HG03469 (cell line): ENCODE data around the gene HOXA2.

Experiments
- ATAC-seq: cut with Tn5 transposase; IDR thresholded peaks from one replicate; pipeline ENCODE4 v1.9.1; 2021; ENCODE audit warnings: mild to moderate bottlenecking, moderate library complexity, moderate number of reproducible peaks; ENCODE audit not compliant: unreplicated experiment

HOXA2 gene

DNA sequence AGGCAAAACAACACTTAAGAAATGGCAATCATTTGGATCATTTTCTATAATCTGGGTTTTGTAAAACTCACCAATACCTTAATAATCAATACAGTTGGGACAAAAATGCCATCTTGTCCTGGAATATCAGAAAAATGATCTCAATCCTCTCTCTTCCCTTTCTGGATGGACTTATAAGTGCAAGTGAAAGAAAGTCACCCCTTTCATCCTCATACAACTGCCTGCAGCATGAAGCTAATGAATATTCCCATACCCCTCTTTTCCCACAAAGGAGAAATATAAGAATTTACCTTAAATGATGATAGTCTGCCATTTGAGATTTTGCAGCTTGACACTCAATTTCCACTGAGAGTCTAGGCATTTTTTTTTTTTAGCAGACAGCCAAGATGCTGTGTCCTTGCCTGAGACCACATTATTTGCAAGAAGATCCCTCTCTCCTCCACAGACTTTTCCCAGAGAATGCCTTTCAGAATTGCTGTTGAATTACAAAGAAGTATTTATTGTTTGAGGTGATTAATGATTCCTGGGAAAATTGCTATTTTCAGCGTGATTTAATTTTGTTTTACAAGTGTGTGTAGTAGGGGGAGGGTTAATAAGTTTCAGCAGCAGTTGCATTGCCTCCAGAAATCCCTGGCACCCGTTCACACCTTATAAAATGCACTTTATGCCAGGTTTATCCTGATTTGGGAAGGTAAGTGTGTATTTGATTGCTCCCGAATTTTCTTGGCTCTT is 24.3 kb upstream of the HOXA2 start:
- no peak for ATAC-seq

GRCh38 chr7:27125986-27126394 is 23.5 kb upstream of the HOXA2 start:
- ATAC-seq, result no peak

DNA sequence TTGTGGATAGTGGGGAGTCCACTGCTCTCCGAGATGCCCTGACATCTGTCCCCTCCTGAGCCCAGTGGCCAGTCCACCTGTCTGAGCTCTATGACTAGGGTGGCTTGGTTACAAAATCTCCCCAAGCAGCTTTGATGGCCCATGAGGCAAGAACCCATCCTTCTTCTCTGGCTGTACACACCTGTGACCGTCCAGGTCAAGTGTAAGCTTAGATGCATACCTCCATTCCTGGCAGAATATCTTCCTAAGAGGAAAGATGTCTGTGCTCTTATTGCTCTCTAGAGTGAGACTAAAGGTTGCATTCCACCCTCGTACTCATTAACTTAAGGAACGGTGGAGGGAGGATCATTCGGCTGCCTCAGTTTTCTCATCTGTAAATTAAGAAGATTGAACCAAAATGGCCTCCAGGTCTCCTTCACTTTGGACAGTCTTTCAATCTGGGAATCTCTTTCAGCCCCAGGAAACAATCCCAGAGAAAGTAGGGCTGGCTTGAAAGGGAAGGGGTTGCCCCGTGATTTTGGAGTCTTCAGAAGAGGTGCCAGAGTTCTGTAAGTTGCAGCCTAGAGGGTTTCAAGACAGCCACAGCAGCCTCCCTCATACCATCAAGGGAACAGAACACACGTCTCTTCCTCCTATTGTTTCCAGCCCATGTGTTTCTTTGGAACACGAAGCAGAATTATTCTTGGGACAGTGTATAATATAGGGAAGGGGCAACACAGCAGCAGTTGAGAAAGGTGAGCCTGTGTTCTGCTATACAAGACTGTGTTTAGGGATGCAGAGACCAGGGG is 22.6 kb upstream of the HOXA2 start:
- no peak for ATAC-seq

- no peak for ATAC-seq
These were observed 21.8 kb upstream of the HOXA2 start for GRCh38 chr7:27124096-27124901.

- no peak for ATAC-seq
These were observed 21.1 kb upstream of the HOXA2 start for GRCh38 chr7:27123477-27124053.

GRCh38 chr7:27123007-27123476 is 20.6 kb upstream of the HOXA2 start:
- ATAC-seq, result no peak

DNA sequence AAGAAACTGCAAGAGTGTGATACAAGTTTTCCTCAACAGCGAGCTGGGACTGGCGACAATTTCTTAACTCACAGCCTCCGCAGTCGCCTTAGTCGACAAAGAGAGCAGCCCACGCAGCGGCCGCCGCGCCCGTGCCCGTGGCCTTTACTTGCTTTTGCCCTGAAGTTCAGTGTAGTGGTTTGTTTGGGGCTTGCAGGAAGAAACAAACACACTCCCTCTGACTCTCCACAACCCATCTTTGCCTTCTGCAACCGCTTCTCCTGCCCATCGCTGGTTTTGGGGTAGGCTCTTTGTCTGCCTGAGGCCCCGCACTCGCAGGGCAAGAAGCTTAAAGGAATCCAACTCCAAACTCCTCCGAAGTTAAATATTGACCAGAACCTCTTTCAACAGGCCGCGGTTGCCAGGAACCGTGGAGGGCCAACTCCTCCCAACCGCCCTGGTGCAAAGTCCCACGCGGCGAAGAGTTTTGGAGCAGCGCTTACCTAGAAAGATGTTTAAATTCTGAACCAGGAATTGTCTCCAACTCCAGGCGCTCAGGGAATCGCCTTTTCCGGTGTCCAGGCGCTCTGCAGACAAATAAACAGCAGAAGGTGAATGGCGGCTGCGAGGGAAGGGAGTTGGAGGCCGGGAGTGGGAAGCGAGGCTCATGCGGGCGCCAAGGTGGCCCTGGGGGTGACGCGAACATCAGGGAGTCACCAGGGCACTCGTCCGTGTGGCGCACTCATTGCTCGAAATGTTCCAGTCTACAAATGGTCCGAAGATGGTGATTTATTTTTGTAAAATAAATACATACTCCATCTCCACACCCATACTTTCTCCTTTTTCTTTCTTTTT is 19.8 kb upstream of the HOXA2 start:
- ATAC-seq, result no peak

DNA sequence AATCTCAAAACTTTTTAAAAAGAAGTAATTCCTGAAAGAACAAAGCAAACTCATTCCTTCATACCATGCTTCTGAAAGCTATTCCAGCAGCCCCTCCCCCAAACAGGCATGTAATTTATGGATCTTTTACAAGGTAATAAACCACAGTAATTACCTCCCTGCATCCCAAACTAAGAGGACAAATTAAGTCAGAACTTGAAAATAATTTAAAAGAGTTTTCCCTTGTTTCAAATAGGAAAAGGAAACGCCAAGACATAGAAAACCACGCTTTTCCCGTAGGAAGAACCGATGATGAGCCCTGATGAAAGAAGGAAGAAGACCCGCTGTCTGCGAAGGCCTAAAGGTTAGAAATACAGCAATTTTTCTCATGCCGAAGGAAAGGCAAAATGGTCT is 19.2 kb upstream of the HOXA2 start:
- no peak for ATAC-seq

- ATAC-seq, result no peak
These were observed 17.0 kb upstream of the HOXA2 start for GRCh38 chr7:27119412-27119911.

- no peak for ATAC-seq
These were observed 16.1 kb upstream of the HOXA2 start for GRCh38 chr7:27118580-27118979.

GRCh38 chr7:27117887-27118491 is 15.5 kb upstream of the HOXA2 start:
- no peak for ATAC-seq

DNA sequence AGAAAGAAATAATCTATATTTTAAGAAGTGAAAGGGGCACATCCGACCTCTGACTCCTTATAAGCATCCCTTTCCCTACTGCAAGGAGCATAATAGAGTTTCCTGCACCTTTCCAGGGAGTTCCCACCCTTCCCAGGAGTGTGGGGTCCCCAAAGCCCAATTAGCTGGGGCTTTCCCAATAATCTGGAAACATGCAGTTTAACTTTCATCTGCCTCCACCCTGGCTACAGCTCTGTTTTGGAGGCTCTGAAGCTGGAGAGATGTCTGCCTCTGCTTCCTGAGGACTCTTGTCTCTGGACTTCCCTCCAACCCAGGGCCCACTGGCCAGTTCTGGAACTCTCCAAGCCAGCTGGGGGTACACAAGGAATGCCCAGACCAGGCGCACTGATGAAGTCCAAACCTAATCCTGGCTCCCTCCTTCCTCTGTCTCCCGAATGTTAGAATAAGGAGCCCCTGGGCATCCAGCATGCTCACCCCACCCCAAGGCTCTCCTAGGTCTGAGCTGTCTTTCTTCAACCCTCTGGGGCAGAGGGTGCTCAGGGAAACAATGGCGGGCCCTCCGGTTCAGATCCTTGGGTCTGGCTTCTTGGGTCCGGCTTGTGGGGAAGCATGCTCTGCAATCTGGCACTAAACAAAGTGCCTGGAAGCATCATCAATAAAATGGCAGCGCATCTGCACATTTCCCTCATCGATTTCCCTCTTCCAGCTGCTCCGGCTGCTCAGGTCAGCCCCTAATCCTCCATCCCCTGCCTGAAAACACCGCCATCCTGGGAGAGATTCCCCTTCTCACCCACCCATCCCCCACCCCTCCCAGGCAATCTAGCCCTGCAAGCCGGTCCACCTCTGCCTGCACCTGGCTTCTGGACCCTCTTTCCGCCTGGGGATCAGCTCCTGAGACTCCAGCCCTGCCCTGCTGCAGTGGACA is 14.7 kb upstream of the HOXA2 start:
- ATAC-seq, result no peak

- ATAC-seq, result no peak
These were observed 13.8 kb upstream of the HOXA2 start for GRCh38 chr7:27116031-27116961.

GRCh38 chr7:27115221-27116026 is 12.9 kb upstream of the HOXA2 start:
- no peak for ATAC-seq

DNA sequence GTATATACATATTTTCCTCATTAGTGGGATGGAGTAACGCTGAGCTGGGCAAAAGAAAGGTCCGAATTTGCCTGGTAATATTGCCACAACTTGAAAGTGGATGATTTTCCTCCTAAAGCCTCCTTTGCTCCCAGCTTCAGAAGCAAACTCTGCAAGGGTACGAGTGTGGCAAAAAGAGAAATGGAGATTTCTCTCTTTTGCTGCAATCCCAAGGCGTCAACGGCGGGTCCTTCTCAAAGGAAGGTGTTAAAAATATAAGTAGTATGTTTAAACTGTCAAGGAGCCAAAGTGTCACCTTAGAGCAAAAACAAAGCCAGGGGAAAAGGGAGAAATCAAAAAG is 12.4 kb upstream of the HOXA2 start:
- no peak for ATAC-seq

DNA sequence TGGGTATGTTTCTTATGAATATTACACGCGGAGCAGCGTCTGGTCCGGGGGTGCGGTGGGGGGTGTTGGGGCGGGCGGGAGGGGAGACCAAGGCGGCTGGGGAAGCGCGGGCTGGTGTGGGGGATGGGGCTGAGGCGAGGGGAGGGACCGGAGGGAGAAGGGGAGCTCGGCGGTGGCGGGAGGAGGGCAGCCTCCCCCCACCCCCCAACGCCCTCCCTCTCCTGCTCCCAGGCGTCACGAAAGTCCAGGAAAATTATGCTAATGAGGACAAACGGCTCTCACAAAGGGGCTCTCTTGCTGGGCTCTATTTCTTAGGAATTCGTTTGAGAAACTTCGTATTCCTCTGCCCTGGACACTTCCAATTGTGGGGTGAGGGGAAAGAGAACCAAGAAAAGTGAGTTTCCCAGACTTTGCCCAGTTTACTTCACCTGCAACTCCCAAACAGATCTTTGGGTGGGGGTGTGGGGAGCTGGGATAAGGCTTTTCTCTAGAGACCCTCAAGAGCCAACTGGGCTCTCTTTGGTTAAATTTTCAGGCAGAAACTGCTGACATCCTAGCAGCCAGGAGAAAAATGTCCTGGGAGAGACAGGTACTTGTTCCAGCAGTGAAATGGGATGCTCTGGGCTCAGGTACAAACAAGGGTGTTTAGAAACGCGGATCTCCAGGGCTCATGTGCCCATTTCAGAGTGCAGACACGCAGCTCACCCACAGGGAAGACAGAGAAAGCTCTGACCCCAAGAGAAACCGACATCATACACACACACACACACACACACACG is 11.7 kb upstream of the HOXA2 start:
- ATAC-seq, result no peak
